GM23338 (cell line): ENCODE measurements around the gene KLF1. TPM values are rescaled to one million over a fixed set of nuclear protein-coding genes. Genes with fewer than 3 reads are reported as not detected.

Experiments used
- ATAC-seq: fragments of 200-7000 bp; cut with Tn5 transposase; 3 replicates; pipeline ENCODE4 v1.9.1; 2020
- DNase-seq: peaks from one replicate; pipeline ENCODE4 v3.0.0-alpha.2; 2015; ENCODE audit warnings: low spot score
- H2AFZ ChIP-seq: fragments of 200-600 bp; sonication (generic); 2 replicates; pipeline ENCODE4 v1.8.0; 2016; ENCODE audit warnings: antibody characterized with exemption, mild to moderate bottlenecking, moderate library complexity
- H3F3A ChIP-seq: fragments of 200-600 bp; sonication (generic); replicated peaks from 2 replicates; pipeline ENCODE4 v1.8.0; 2017; ENCODE audit warnings: antibody characterized with exemption, mixed run types, low read depth
- H3K27ac ChIP-seq: fragments of 200-600 bp; sonication (generic); 2 replicates; pipeline ENCODE4 v1.6.1; 2016; ENCODE audit warnings: low read depth
- H3K27me3 ChIP-seq: fragments of 200-600 bp; sonication (generic); 2 replicates; pipeline ENCODE4 v1.8.0; 2016; ENCODE audit warnings: mild to moderate bottlenecking, mixed run types, moderate library complexity; ENCODE audit not compliant: insufficient read depth
- H3K36me3 ChIP-seq: fragments of 200-600 bp; sonication (generic); 2 replicates; pipeline ENCODE4 v1.8.0; 2016; ENCODE audit warnings: mild to moderate bottlenecking; ENCODE audit not compliant: insufficient read depth
- H3K4me1 ChIP-seq: fragments of 200-600 bp; sonication (generic); 2 replicates; pipeline ENCODE4 v1.8.0; 2016; ENCODE audit warnings: mild to moderate bottlenecking, moderate library complexity; ENCODE audit not compliant: insufficient read depth
- H3K4me2 ChIP-seq: fragments of 200-600 bp; sonication (generic); 2 replicates; pipeline ENCODE4 v1.7.1; 2017; ENCODE audit warnings: mixed run types
- H3K4me3 ChIP-seq: fragments of 200-600 bp; sonication (generic); 2 replicates; pipeline ENCODE4 v1.6.1; 2016; ENCODE audit warnings: mixed run types
- H3K79me2 ChIP-seq: fragments of 200-600 bp; sonication (generic); replicated peaks from 2 replicates; pipeline ENCODE4 v1.8.0; 2017; ENCODE audit warnings: mild to moderate bottlenecking; ENCODE audit not compliant: insufficient read depth
- H3K9me2 ChIP-seq: fragments of 200-600 bp; sonication (generic); 2 replicates; pipeline ENCODE4 v1.8.0; 2017; ENCODE audit not compliant: insufficient read depth
- H4K20me1 ChIP-seq: fragments of 200-600 bp; sonication (generic); replicated peaks from 2 replicates; pipeline ENCODE4 v1.8.0; 2017; ENCODE audit warnings: mild to moderate bottlenecking; ENCODE audit not compliant: insufficient read depth
- H3K27ac Mint-ChIP-seq: 2 replicates; pipeline ENCODE4 v1.8.0; 2020; ENCODE audit warnings: inconsistent platforms, mild to moderate bottlenecking, moderate library complexity, mixed read lengths
- H3K27me3 Mint-ChIP-seq: 3 replicates; pipeline ENCODE4 v1.8.0; 2022; ENCODE audit warnings: low read depth, mild to moderate bottlenecking, moderate library complexity, mixed read lengths, inconsistent platforms; ENCODE audit not compliant: insufficient read depth, poor library complexity
- H3K36me3 Mint-ChIP-seq: 3 replicates; pipeline ENCODE4 v1.8.0; 2021; ENCODE audit warnings: low read depth, mild to moderate bottlenecking, inconsistent platforms, moderate library complexity, mixed read lengths
- H3K4me1 Mint-ChIP-seq: 3 replicates; pipeline ENCODE4 v1.8.0; 2020; ENCODE audit warnings: mild to moderate bottlenecking, inconsistent platforms, mixed read lengths
- H3K4me3 Mint-ChIP-seq: 3 replicates; pipeline ENCODE4 v1.8.0; 2021; ENCODE audit warnings: moderate library complexity, mild to moderate bottlenecking, inconsistent platforms, mixed read lengths
- H3K9me3 Mint-ChIP-seq: 3 replicates; pipeline ENCODE4 v1.8.0; 2020; ENCODE audit warnings: moderate library complexity, mild to moderate bottlenecking, inconsistent platforms, mixed read lengths
- CREB1 ChIP-seq: fragments of 250-450 bp; sonication (Bioruptor Pico); IDR thresholded peaks from 2 replicates; pipeline ENCODE4 v1.5.0; 2020; ENCODE audit warnings: low read depth, mild to moderate bottlenecking, moderate library complexity
- CTCF ChIP-seq, 2 experiments: fragments of 200-600 bp in 1 of 2; sonication (generic) in 1 of 2; conservative IDR thresholded peaks; 2 replicates each; pipeline versions ENCODE4 v1.5.1 to v1.6.1; 2016 to 2017; ENCODE audit warnings: antibody characterized with exemption in 2 of 2, low read depth in 2 of 2, mild to moderate bottlenecking in 2 of 2, moderate library complexity in 1 of 2
- ETS1 ChIP-seq: IDR thresholded peaks from 2 replicates; pipeline ENCODE4 v1.6.1; 2016; ENCODE audit warnings: antibody characterized with exemption
- EZH2 ChIP-seq: fragments of 200-600 bp; sonication (generic); IDR thresholded peaks from one replicate; pipeline ENCODE4 v1.8.0; 2017; ENCODE audit warnings: antibody characterized with exemption, mild to moderate bottlenecking, low read depth; ENCODE audit not compliant: unreplicated experiment
- EZH2phosphoT487 ChIP-seq: fragments of 200-600 bp; sonication (generic); IDR thresholded peaks from one replicate; pipeline ENCODE4 v1.8.1; 2018; ENCODE audit warnings: antibody characterized with exemption; ENCODE audit not compliant: unreplicated experiment
- JUNB ChIP-seq: IDR thresholded peaks from one replicate; pipeline ENCODE4 v1.6.1; 2016; ENCODE audit warnings: antibody characterized with exemption; ENCODE audit not compliant: unreplicated experiment
- NANOG ChIP-seq: IDR thresholded peaks from 2 replicates; pipeline ENCODE4 v1.6.1; 2016; ENCODE audit warnings: antibody characterized with exemption, borderline replicate concordance
- POLR2AphosphoS5 ChIP-seq: IDR thresholded peaks from 2 replicates; pipeline ENCODE4 v1.6.1; 2016; ENCODE audit warnings: antibody characterized with exemption, low read depth
- REST ChIP-seq: IDR thresholded peaks from one replicate; pipeline ENCODE4 v1.6.1; 2018; ENCODE audit warnings: antibody characterized with exemption; ENCODE audit not compliant: unreplicated experiment
- STAT1 ChIP-seq: IDR thresholded peaks from one replicate; pipeline ENCODE4 v1.6.1; 2016; ENCODE audit warnings: antibody characterized with exemption; ENCODE audit not compliant: unreplicated experiment
- ZNF114 ChIP-seq: fragments of 250-450 bp; sonication (Bioruptor Pico); IDR thresholded peaks from 2 replicates; pipeline ENCODE4 v1.5.0; 2020; ENCODE audit warnings: mild to moderate bottlenecking, moderate library complexity
- ZNF331 ChIP-seq: fragments of 250-450 bp; sonication (Bioruptor Pico); IDR thresholded peaks from 2 replicates; pipeline ENCODE4 v1.5.0; 2020; ENCODE audit warnings: low read depth, mild to moderate bottlenecking, moderate library complexity
- ZNF462 ChIP-seq: fragments of 250-450 bp; sonication (Bioruptor Pico); IDR thresholded peaks from 2 replicates; pipeline ENCODE4 v1.5.0; 2020; ENCODE audit warnings: mild to moderate bottlenecking, moderate library complexity
- polyA plus RNA-seq: library from polyadenylated mRNA; unstranded; fragments of >200 nt; fragmentation: Nextera tagmentation; extraction: Ambion mirVana; gene quantifications from 2 replicates; pipeline ENCODE4 v1.2.1, GENCODE V29; 2016
- total RNA-seq: library from RNA; depleted of rRNA; stranded (reverse); fragments of >200 nt; shearing (Covaris generic); gene quantifications from 2 replicates; pipeline ENCODE4 v1.2.3, GENCODE V29; 2014

Gene KLF1
- total and polyA plus RNA-seq, 2 experiments from 2014 or later, result 0.74 to 1.1 TPM

- Histone ChIP-seq H4K20me1 (no peaks in the 10 kb centered on the region), H3K4me1 (no peaks in the 10 kb centered on the region), H3F3A (peaks cover 8% of the 10 kb centered on the region), H2AFZ (no peak overlapping the region), H3K9me2 (no peaks in the 10 kb centered on the region), H3K27ac (no peak overlapping the region), H3K4me3 (no peak overlapping the region), H3K4me2 (no peak overlapping the region), H3K36me3 (no peaks in the 10 kb centered on the region), H3K79me2 (no peaks in the 10 kb centered on the region), H3K27me3 (peaks cover under 1% of the 10 kb centered on the region; the same call in 1 of the 2 replicates)
- ATAC-seq (no peak), DNase-seq (no peak)
- H3K4me1 Mint-ChIP-seq, result peaks cover 1% of the 10 kb centered on the region; the same call in 1 of the 3 replicates
- TF ChIP-seq CREB1 (CRISPR knock-in tag), result no peak
- no peak for TF ChIP-seq ETS1
- no peak for TF ChIP-seq ZNF114 (CRISPR knock-in tag)
- no peak for TF ChIP-seq ZNF462 (CRISPR knock-in tag)
- TF ChIP-seq POLR2AphosphoS5, result no peak
- no peak for TF ChIP-seq NANOG
- TF ChIP-seq ZNF331, result no peak
- TF ChIP-seq CTCF (conservative IDR thresholded peaks at IDR 0.05; ENCODE audit: low read depth in 2 of 2), result no peak
- no peak for TF ChIP-seq REST
- no peak for TF ChIP-seq JUNB
- TF ChIP-seq STAT1, result no peak
- TF ChIP-seq EZH2phosphoT487, result no peak
- TF ChIP-seq EZH2, result no peak
- peaks cover 7% of the 10 kb centered on the region for H3K27me3 Mint-ChIP-seq
- peaks cover 55% of the 10 kb centered on the region for H3K36me3 Mint-ChIP-seq
- peaks cover 13% of the 10 kb centered on the region for H3K9me3 Mint-ChIP-seq
- H3K27ac Mint-ChIP-seq, result no peak overlapping the region
- no peak overlapping the region; the same call in 2 of the 3 replicates for H3K4me3 Mint-ChIP-seq
Measured at GRCh38 chr19:12875086-12875485, 11.9 kb downstream of the KLF1 start.
